GM15510 (cell line): Measurements from ENCODE around the gene ERN2.

Source experiments
- POLR2A ChIP-seq: IDR thresholded peaks from 3 replicates; pipeline ENCODE4 v1.6.1; 2011; ENCODE audit warnings: borderline replicate concordance; ENCODE audit not compliant: insufficient read length; ENCODE audit errors: extremely low read depth

ERN2 gene

DNA sequence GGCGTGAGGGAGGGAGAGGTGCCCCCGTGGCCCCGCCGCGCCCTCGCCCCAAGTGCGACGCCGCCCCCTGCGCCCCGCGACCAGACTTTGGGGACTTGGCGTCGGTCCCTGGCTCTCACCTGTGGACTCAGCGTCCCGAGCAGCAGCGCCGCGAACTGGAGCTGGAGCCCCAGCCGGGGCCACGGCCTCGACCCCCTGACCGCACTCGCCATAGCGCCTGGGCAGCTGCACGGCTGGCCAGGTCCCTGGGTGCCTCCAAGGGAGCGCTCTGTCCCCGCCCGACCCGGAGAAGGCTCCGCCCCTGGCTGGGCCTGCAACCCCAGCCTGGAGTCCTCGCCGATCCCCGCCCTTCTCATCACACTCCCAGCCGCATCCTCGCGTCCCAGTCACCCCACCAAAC, at the start of gene ERN2:
TSS of gene ERN2 (minus strand) at position 247 of the 400 bp plus-strand sequence. CDS start at position 212, 35 bp downstream.
- no peak for TF ChIP-seq POLR2A

DNA sequence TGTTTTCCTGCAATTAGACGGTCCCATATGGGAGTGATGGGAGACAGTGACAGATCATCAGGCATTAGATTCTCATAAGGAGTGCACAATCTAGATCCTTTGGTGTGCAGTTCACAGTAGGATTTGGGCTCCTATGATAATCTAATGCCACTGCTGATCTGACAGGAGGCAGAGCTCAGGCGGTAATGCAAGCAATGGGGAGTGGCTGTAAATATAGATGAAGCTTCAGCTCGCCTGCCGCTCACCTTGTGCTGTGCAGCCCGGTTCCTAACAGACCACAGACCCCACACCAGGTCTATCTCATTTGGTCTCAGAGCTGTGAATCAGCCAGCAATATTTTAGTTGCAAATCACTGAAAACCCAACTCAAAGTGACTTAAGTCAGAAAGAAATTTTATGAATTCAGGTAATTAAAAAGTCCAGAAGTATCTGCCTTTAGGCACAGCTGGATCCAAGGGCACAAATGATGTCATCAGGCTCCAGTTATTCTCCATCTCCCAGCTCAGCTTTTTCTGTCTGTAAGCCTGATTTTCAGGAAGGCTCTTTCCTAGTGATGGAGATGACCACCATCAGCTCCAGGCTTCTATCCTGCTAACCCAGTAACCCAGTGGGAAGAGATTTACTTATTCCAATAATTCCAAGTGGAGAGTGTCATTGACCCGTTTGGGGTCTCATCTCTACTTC, 45.1 kb upstream of the ERN2 start:
- no peak for TF ChIP-seq POLR2A

DNA sequence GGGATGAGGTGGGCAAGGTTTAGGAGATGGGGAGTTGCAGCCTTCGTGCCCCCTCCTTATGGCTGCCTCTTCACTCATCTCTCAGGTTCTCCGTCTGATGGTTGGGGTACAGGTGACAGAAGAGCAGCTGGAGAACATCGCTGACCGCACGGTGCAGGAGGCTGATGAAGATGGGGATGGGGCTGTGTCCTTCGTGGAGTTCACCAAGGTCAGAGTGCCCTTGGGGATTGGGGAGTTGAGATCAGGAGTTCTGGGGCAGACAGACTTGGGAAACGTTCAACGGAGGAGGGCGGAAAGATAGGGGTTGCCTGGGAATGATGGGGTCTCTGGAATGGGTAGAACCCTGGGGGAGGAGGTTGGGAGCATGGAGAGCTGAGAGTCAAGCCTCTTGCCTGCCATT, 44.1 kb upstream of the ERN2 start:
- TF ChIP-seq POLR2A: no peak

DNA sequence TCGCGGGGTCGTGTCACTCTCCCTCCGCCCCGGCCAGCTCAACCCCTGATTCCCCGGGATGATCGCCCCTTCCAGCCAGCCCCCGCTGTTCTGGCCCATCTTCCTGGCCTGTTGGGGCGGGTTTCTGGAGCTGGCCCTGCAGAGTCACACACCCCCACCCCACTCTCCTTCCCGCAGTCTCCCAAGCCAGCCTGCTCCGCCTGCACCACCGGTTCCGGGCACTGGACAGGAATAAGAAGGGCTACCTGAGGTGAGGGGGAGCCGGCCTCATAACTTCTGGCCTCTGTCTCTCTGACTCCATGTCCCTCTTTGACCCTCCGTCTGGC, 42.4 kb upstream of the ERN2 start:
- TF ChIP-seq POLR2A: no peak

DNA sequence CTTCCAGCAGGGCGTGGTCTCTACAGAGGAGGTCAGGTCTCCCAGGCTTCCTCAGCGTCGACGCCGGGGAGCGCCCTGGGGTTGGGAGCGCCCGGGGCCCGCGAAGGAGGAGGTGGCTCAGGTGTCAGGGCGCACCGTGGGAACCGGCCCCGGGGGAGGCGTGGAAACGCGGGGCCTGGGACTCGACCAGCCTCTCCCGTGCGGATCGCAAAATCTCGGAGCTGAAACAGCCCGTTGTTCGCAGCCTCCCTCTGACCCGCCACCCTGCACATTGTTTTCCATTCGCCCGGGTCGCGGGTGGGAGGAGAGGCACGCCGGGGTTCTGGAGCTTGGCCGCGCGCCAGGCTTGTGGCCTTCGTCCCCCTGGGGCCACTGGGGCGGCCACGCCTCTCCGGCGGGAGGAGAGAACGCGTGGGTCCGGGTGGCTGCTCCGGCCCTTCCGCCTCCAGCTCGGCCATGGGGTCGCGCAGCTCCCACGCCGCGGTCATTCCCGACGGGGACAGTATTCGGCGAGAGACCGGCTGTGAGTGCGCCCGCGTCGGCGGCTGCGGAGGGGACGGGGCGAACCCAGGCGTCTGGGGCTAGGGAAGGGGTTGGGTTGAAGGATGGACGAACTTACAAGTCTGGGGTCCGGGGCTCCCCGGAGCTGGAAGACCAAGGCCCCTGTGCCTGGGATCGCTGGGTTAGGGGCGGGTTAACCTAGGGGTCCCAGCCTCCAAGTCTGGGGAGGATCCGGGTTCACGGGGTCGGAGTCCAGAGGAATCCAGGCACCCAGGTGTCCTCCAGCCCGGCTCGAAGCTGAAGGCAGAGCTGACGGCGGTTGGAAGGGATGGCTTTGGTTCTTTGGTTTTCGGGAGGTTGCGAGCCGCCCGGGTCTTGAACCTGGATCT, 41.8 kb upstream of the ERN2 start, which contains the start of gene CHP2:
TSS of gene CHP2 (plus strand) at position 433 of the 890 bp plus-strand sequence. CDS start at position 457, 24 bp downstream.
- TF ChIP-seq POLR2A: no peak

DNA sequence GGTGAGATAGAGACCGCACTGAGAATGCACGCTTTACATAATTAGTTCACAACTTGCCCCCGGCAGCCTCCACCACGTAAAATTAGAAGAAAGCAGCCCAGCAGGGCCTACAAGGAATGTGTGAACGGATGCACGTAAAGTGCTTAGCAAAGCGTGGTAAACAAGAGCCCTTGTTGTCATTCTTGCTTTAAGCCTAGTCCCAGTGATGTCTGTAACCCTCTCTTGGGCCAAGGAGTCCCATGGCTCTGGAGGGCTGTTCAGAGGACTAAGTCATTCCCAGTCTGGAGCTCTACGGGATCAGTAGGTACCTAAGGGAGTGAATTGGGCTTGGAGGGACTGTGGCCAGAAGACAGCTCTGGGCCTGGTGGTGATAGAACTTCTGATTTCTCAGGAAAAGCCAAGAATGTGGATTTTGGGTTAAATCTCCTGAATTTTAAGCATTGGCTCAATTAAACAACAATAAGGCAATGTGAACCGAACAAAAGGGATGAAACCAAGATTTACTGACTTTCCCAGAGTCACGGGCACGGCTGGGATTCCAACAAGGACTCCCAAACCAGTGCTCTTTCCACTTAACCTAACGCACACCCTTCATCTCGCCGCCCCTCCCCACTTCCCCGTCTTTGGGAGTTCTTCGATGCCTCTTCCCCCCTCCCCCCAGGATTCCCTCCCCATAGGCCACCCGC, 41.0 kb upstream of the ERN2 start:
- no peak for TF ChIP-seq POLR2A

DNA sequence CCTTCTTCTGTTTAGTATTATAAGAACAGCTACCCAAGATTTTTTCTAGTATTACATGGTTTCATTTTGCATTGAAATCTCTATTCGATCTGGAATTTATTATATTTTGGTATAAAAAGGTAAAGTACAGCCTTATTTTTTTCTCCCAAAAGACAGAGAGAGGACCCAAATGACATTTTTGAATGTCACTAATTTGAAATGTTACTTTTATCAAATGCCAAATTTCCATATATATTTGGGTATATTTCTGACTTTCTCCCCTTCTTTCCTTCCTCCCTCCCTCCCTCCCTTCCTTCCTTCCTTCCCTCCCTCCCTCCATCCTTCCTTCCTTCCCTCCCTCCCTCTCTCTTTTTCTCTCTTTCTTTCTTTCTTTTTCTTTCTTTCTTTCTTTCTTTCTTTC, 35.6 kb upstream of the ERN2 start:
- no peak for TF ChIP-seq POLR2A

DNA sequence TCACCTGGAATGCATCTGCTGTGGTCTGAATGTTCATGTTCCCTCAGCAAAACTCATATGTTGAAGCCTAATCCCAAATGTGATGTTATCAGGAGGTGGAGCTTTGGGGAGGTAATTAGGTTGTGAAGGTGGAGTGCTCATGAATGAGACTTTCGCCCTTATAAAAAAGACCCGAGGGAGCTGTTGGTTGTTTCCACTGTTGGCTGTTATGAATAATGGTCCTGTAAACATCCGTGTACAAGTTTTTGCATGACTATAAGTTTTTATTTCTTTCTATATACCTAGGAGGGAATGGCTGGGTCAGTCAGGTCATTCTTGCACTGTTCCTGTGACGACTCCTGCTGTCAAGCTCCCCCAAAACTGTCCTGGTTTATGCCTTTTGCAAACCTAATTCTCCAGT, 32.2 kb upstream of the ERN2 start:
- TF ChIP-seq POLR2A: no peak

DNA sequence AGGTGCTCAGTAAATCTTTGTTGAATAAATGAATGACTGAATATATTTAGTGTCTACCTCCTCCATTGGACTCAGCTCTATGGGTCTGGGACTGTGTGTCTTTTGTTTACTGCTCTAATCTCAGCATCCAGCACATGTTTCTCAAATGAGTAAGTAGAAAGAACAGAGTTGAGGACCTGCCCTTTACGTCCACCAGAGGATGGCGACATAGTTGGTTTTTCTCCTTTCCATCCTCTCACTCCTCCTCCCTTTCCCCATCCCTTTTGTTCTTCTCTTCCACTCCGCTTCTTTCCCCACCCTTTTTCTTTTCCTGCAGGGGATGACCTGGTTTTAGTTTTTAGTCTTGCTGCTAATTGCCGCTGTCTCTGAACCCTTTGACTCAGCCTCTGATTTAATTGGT, 29.7 kb upstream of the ERN2 start:
- TF ChIP-seq POLR2A: no peak

DNA sequence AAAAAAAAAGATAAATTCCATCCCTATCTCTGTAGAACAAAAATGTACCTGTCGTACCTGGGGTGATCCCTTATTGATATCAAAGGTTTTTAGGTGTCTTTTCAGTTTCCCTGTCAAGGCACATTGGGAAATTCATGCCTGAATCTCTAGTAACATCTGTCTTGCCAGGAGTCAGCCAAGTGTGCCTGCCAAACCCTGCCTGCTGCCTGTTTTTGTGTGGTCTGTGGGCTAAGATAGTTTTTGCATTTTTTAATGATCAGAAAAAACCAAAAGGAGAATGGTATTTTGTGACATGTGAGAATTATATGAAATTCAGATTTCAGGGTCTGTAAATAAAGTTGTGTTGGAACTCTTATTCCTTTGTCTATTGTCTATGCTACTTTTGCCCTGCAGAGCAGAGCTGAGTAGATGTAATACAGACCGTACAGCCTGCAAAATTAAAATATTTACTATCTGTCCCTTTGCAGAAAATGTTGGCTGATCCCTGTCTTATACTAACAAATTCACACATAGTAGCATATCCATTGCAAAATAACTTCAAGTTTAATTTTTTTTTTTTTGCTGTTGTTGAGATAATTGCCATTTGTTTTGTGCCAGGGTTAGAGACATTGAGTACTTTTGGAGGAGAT, 28.8 kb upstream of the ERN2 start:
- no peak for TF ChIP-seq POLR2A

DNA sequence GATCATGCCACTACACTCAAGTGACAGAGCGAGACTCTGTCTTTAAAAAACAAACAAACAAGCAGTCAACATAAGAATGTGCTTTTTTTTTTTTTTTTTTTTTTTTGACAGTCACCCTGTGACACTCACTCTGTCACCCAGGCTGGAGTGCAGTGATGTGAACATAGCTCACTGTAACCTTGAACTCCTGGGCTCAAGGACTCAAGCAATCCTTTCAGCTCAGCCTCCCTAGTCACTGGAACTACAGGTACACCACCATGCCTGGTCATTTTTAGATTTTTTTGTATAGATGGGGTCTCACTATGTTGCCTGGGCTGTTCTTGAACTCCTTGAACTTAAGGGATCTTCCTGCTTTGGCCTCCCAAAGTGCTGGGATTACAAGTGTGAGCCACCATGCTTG, 26.5 kb upstream of the ERN2 start:
- no peak for TF ChIP-seq POLR2A

DNA sequence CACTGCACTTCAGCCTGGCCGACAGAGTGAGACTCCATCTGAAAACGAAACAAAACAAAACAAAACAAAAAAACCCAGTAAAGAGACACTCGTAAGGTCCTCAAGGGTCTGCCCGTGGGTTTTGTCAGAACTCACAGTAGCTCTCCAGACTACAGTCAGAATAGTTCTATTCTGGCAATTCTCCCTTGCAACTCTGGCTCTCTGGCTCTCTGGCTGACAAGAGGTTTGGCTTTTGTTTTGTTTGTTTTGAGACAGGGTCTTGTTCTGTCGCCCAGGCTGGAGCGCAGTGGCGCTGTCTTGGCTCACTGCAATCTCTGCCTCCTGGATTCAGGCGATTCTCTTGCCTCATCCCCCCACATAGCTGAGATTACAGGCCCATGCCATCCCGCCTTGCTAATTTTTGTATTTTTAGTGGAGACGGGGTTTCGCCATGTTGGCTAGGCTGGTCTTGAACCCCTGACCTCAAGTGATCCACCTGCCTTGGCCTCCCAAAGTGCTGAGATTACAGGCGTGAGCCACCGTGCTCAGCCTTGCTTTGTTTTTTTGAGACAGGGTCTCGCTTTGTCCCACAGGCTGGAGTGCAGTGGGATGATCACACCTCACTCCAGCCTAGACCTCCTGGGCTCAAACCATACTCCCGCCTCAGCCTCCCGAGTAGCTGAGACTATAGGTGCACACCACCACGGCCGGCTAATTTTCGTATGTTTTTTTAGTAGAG, 21.3 kb upstream of the ERN2 start:
- TF ChIP-seq POLR2A: no peak

DNA sequence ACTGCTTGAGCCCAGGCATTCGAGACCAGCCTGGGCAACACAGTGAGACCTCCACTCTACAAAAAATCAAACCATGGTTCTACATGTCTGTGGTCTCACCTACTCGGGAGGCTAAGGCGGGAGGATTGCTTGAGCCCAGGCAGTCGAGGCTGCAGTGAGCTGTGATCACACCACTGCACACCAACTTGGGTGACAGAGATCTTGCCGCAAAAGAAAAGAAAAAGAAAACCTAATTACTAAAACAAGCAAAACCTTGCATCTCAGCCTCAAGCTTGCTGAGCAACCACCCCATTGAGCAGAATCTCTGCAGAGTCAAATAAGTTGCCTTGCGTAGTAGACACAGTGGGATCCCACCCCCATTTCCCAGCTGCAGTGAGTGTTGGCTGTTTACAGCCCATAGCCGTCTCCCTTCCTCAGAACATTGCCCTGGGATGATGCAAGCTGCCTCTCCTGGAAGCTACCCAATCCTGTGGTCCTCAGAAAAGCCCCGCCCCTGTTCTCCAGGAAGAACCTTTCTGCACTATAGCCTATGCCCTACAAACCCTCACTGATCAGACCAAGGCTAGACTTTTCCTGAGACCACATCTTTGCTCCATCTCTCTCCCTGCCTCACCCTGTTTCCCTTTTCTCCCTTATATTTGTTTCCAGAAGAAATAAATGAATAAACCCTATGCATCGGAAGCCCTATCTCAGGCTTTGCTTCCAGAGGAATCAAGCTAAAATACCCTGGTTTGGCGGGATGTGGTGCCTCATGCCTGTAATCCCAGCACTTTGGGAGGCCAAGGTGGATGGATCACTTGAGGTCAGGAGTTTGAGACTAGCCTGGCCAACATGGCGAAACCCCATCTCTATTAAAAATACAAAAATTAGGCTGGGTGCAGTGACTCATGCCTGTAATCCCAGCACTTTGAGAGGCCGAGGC, 16.7 kb upstream of the ERN2 start:
- TF ChIP-seq POLR2A: no peak
